ENCODE results near the gene SMYD3. TPM values are rescaled to one million over a fixed set of nuclear protein-coding genes. Genes with fewer than 3 reads are reported as not detected.

Gene SMYD3
- total and polyA plus RNA-seq, 2 experiments from 2014 or later = 30.8 to 68.5 TPM

DNA sequence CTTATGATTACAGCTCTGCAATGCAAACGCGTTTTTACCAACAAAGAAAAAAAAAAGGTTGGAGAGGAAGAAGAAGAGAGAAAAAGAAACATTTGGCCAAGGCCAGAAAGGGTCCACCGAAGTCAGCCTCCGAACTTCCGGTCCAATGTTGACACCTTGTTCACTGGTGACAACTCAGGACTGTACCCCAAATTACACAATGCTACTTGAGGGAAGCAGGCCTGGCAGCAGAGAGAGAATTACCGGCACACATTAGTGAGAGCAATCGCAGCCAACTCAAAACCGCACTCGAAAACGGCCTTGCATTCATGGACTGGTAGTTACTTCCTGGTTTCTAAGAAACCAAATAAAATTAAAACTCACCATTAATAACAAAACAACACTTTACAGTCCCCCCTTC is 699.8 kb downstream of the SMYD3 start:
- Histone ChIP-seq H2AFZ (no peak overlapping the region), H3K9me3 (ENCODE audit: low read depth) (no peaks in the 10 kb centered on the region), H3K4me2 (no peak overlapping the region), H4K20me1 (ENCODE audit: insufficient read depth, poor library complexity, severe bottlenecking) (no peaks in the 10 kb centered on the region), H3K36me3 (replicated peaks; ENCODE audit: insufficient read depth, low read depth) (no peaks in the 10 kb centered on the region), H3K27me3 (no peaks in the 10 kb centered on the region), H3K4me1 (ENCODE audit: insufficient read depth) (peaks cover 22% of the 10 kb centered on the region), H3K9me2 (replicated peaks; ENCODE audit: insufficient read depth) (no peaks in the 10 kb centered on the region), H3K27ac (no peak overlapping the region), H3K79me2 (no peaks in the 10 kb centered on the region), H3K4me3 (no peak overlapping the region)
- TF ChIP-seq EZH2 (IDR thresholded peaks at IDR 0.05; ENCODE audit: borderline replicate concordance) (no peak), EZH2phosphoT487 (IDR thresholded peaks at IDR 0.05; ENCODE audit: low read depth, severe bottlenecking, unreplicated experiment) (no peak)
- TF ChIP-seq, protein P1, sequence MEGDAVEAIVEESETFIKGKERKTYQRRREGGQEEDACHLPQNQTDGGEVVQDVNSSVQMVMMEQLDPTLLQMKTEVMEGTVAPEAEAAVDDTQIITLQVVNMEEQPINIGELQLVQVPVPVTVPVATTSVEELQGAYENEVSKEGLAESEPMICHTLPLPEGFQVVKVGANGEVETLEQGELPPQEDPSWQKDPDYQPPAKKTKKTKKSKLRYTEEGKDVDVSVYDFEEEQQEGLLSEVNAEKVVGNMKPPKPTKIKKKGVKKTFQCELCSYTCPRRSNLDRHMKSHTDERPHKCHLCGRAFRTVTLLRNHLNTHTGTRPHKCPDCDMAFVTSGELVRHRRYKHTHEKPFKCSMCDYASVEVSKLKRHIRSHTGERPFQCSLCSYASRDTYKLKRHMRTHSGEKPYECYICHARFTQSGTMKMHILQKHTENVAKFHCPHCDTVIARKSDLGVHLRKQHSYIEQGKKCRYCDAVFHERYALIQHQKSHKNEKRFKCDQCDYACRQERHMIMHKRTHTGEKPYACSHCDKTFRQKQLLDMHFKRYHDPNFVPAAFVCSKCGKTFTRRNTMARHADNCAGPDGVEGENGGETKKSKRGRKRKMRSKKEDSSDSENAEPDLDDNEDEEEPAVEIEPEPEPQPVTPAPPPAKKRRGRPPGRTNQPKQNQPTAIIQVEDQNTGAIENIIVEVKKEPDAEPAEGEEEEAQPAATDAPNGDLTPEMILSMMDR (IDR thresholded peaks at IDR 0.05; ENCODE audit: poor library complexity) = no peak
- 91% methylated on average over 10 of the region's 10 CpGs for WGBS (ENCODE audit: low lambda C conversion rate, missing lambda C conversion rate)
- no peak for DNase-seq (ENCODE audit: low spot score)

DNA sequence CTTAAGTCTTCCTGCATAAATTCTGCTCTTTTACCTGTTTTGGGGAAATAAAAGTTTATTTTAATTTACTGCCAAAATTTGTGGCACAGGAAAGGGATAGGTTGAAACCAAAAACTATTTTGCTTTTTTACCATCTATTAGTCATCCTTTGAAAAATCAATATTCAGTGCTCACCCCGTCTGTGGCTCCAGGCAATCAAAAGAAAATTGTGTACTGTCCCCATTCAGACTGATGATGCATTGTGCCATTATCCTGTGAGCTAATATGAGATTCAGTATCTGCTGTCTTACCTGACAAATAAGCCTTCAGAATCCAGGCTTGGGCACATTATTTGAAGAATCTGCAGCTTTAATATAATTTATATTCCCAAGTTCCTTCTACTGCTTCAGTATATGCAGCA is 701.5 kb downstream of the SMYD3 start:
- TF ChIP-seq, protein P1 (IDR thresholded peaks at IDR 0.05; ENCODE audit: poor library complexity) = no peak
- TF ChIP-seq EZH2 (IDR thresholded peaks at IDR 0.05; ENCODE audit: borderline replicate concordance) (no peak), EZH2phosphoT487 (IDR thresholded peaks at IDR 0.05; ENCODE audit: low read depth, severe bottlenecking, unreplicated experiment) (no peak)
- no peak overlapping the region for H3K4me2 ChIP-seq
- no peaks in the 10 kb centered on the region for H4K20me1 ChIP-seq (ENCODE audit: insufficient read depth, poor library complexity, severe bottlenecking)
- WGBS (ENCODE audit: low lambda C conversion rate, missing lambda C conversion rate) = 0% methylated on average over 1 of the region's 1 CpG
- H3K79me2 ChIP-seq = no peaks in the 10 kb centered on the region
- DNase-seq (ENCODE audit: low spot score) = no peak
- H3K36me3 ChIP-seq (replicated peaks; ENCODE audit: insufficient read depth, low read depth) = no peaks in the 10 kb centered on the region
- no peak overlapping the region for H3K27ac ChIP-seq
- no peaks in the 10 kb centered on the region for H3K27me3 ChIP-seq
- H3K9me2 ChIP-seq (replicated peaks; ENCODE audit: insufficient read depth) = no peaks in the 10 kb centered on the region
- H3K9me3 ChIP-seq (ENCODE audit: low read depth) = no peaks in the 10 kb centered on the region
- H3K4me3 ChIP-seq = no peak overlapping the region
- H3K4me1 ChIP-seq (ENCODE audit: insufficient read depth) = peaks cover 13% of the 10 kb centered on the region
- H2AFZ ChIP-seq = no peak overlapping the region

DNA sequence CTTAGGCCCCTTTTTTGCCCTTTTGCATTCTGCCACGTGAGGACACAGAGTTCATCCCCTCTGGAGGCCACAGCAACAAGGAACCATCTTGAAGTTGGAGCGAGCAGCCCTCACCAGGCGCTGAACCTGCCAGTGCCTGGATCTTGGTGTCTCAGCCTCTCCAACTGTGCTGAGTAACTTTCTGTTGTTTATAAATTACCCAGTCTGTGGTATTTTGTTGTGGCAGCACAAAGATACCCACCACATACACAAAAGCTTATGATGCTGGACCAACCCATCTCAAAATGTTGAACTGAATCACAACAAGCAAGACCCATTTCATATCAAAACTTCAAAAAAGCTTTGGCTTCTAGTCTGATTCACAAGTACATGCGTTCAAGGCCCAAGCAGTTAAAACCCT is 702.4 kb downstream of the SMYD3 start:
- Histone ChIP-seq H3K79me2 (no peaks in the 10 kb centered on the region), H3K4me3 (no peak overlapping the region), H3K27me3 (no peaks in the 10 kb centered on the region), H2AFZ (no peak overlapping the region), H4K20me1 (ENCODE audit: insufficient read depth, poor library complexity, severe bottlenecking) (no peaks in the 10 kb centered on the region), H3K36me3 (replicated peaks; ENCODE audit: insufficient read depth, low read depth) (no peaks in the 10 kb centered on the region), H3K9me3 (ENCODE audit: low read depth) (no peaks in the 10 kb centered on the region), H3K9me2 (replicated peaks; ENCODE audit: insufficient read depth) (no peaks in the 10 kb centered on the region), H3K27ac (no peak overlapping the region), H3K4me2 (no peak overlapping the region), H3K4me1 (ENCODE audit: insufficient read depth) (peaks cover 7% of the 10 kb centered on the region)
- DNase-seq (ENCODE audit: low spot score) = no peak
- WGBS (ENCODE audit: low lambda C conversion rate, missing lambda C conversion rate) = 88% methylated on average over 4 of the region's 4 CpGs
- no peak for TF ChIP-seq EZH2phosphoT487 (IDR thresholded peaks at IDR 0.05; ENCODE audit: low read depth, severe bottlenecking, unreplicated experiment)
- TF ChIP-seq, protein P1 (IDR thresholded peaks at IDR 0.05; ENCODE audit: poor library complexity) = no peak
- TF ChIP-seq EZH2 (IDR thresholded peaks at IDR 0.05; ENCODE audit: borderline replicate concordance) = no peak

DNA sequence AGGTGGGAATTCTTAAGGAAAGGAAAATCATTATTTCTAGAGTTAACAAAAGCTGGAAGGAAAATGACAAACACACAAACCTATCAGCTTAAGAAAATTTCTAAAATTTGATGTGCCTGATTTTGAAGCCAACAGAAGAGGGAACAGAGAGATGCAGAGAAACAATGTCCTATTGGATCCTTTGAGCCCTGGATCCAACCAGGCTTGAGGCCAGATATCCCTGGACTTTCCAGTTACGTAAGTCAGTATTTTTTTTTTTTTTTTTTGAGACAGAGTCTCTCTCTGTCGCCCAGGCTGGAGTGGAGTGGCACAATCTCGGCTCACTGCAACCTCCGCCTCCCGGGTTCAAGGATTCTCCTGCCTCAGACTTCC is 703.4 kb downstream of the SMYD3 start:
- H3K27ac ChIP-seq = no peak overlapping the region
- H2AFZ ChIP-seq = no peak overlapping the region
- no peak overlapping the region for H3K4me2 ChIP-seq
- H3K79me2 ChIP-seq = no peaks in the 10 kb centered on the region
- H3K9me2 ChIP-seq (replicated peaks; ENCODE audit: insufficient read depth) = no peaks in the 10 kb centered on the region
- no peaks in the 10 kb centered on the region for H4K20me1 ChIP-seq (ENCODE audit: insufficient read depth, poor library complexity, severe bottlenecking)
- H3K27me3 ChIP-seq = no peaks in the 10 kb centered on the region
- H3K36me3 ChIP-seq (replicated peaks; ENCODE audit: insufficient read depth, low read depth) = no peaks in the 10 kb centered on the region
- no peak for DNase-seq (ENCODE audit: low spot score)
- TF ChIP-seq EZH2phosphoT487 (IDR thresholded peaks at IDR 0.05; ENCODE audit: low read depth, severe bottlenecking, unreplicated experiment) = no peak
- H3K4me1 ChIP-seq (ENCODE audit: insufficient read depth) = no peaks in the 10 kb centered on the region
- WGBS (ENCODE audit: low lambda C conversion rate, missing lambda C conversion rate) = 98% methylated on average over 5 of the region's 5 CpGs
- no peaks in the 10 kb centered on the region for H3K9me3 ChIP-seq (ENCODE audit: low read depth)
- H3K4me3 ChIP-seq = no peak overlapping the region

All from hepatocyte (in vitro differentiated cells).